HAP-1 (cell line): ENCODE data around the gene INO80B.
"Not testable (repeated sequence)": the region's sequence is repeated elsewhere in the genome, so short reads cannot be mapped to it uniquely, and the experiment has no call there.

ENCODE experiments used
- DNase-seq, 2 experiments: peaks; one replicate each; pipeline ENCODE4 v3.0.0-alpha.2; 2016 to 2020; ENCODE audit warnings: low spot score in 2 of 2
- H3K27me3 ChIP-seq: fragments of 250-450 bp; sonication (Bioruptor Pico); 2 replicates; pipeline ENCODE4 v1.5.1; 2020; ENCODE audit warnings: low read depth, mild to moderate bottlenecking, moderate library complexity
- H3K36me3 ChIP-seq: fragments of 250-450 bp; sonication (Bioruptor Pico); replicated peaks from 2 replicates; pipeline ENCODE4 v1.5.1; 2020; ENCODE audit warnings: mild to moderate bottlenecking
- H3K4me1 ChIP-seq: fragments of 250-450 bp; sonication (Bioruptor Pico); 2 replicates; pipeline ENCODE4 v1.5.1; 2020; ENCODE audit warnings: mild to moderate bottlenecking
- H3K4me3 ChIP-seq: fragments of 250-450 bp; sonication (Bioruptor Pico); 2 replicates; pipeline ENCODE4 v1.5.1; 2020; ENCODE audit warnings: mild to moderate bottlenecking, moderate library complexity
- H3K9me3 ChIP-seq: fragments of 250-450 bp; sonication (Bioruptor Pico); 2 replicates; pipeline ENCODE4 v1.5.1; 2020; ENCODE audit warnings: mild to moderate bottlenecking, moderate library complexity
- in situ Hi-C: fragments of 300-500 bp; cut with MboI; formaldehyde crosslinking; loops from 3 replicates; pipeline ENCODE4 v1.14.3; 2020; ENCODE audit warnings: low sequenced_read_pairs, inconsistent platforms, mixed read lengths

Gene INO80B

GRCh38 chr2:74420443-74421103 is 34.3 kb upstream of the INO80B start:
- H3K27me3 ChIP-seq, in situ Hi-C loops, H3K4me1 ChIP-seq, H3K36me3 ChIP-seq, H3K9me3 ChIP-seq, DNase-seq: not testable (repeated sequence)
- H3K4me3 ChIP-seq = peak overlapping the region; percentile 64; the same call in 1 of the 2 replicates

GRCh38 chr2:74421221-74421870 is 33.5 kb upstream of the INO80B start, which contains the start of the genes C2orf81 and WDR54:
Gene C2orf81, minus strand, starts transcription at chr2:74421619. Its CDS starts 59 bp downstream, at chr2:74421560.
Gene WDR54, plus strand, starts transcription at chr2:74421730. Its CDS starts 424 bp downstream, at chr2:74422154.
- H3K36me3 ChIP-seq = peaks cover 12% of the 10 kb centered on the region
- no peaks in the 10 kb centered on the region; the same call in 1 of the 2 replicates for H3K4me1 ChIP-seq
- H3K27me3 ChIP-seq = no peaks in the 10 kb centered on the region
- no peaks in the 10 kb centered on the region for H3K9me3 ChIP-seq
- in situ Hi-C loops = no loop called here
- peak within 1 kb of the TSS; percentile 64 for H3K4me3 ChIP-seq
- DNase-seq = peak; percentile 80 to 94

GRCh38 chr2:74423231-74424095 is 31.4 kb upstream of the INO80B start:
- Histone ChIP-seq H3K9me3 (no peaks in the 10 kb centered on the region), H3K4me3 (no peak overlapping the region), H3K36me3 (peaks cover 20% of the 10 kb centered on the region), H3K27me3 (no peaks in the 10 kb centered on the region), H3K4me1 (no peaks in the 10 kb centered on the region; the same call in 1 of the 2 replicates)
- in situ Hi-C loops = no loop called here
- DNase-seq = no peak

GRCh38 chr2:74424139-74424992 is 30.5 kb upstream of the INO80B start:
- Histone ChIP-seq H3K36me3 (peaks cover 26% of the 10 kb centered on the region), H3K9me3 (no peaks in the 10 kb centered on the region), H3K4me1 (no peaks in the 10 kb centered on the region; the same call in 1 of the 2 replicates), H3K4me3 (no peak overlapping the region), H3K27me3 (no peaks in the 10 kb centered on the region)
- in situ Hi-C loops = no loop called here
- DNase-seq = no peak

DNA sequence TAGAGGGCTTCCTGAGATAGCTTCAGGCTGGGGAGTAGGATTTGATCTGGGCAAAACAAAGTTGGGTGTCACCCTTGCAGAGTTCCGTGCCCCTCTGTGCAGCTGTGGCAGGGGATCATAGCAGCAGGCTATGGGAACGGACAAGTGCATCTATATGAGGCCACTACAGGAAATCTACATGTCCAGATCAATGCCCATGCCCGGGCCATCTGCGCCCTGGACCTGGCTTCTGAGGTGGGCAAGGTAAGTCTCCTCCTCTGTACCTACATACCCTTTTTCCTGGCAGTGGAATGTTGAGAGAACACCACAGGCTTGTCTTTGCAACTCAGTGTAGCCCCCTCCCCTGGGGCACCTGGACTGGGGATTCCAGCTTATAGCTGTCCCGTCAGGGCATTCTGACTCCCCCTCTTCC is 29.9 kb upstream of the INO80B start:
- no peaks in the 10 kb centered on the region; the same call in 1 of the 2 replicates for H3K4me1 ChIP-seq
- in situ Hi-C loops = no loop called here
- no peak for DNase-seq
- peaks cover 31% of the 10 kb centered on the region for H3K36me3 ChIP-seq
- H3K9me3 ChIP-seq = no peaks in the 10 kb centered on the region
- no peak overlapping the region for H3K4me3 ChIP-seq
- H3K27me3 ChIP-seq = no peaks in the 10 kb centered on the region

- Histone ChIP-seq H3K36me3 (peaks cover 31% of the 10 kb centered on the region), H3K9me3 (no peaks in the 10 kb centered on the region), H3K27me3 (no peaks in the 10 kb centered on the region), H3K4me1 (no peaks in the 10 kb centered on the region; the same call in 1 of the 2 replicates), H3K4me3 (no peak overlapping the region)
- DNase-seq = no peak
- in situ Hi-C loops = no loop called here
Measured at GRCh38 chr2:74425523-74425922, 29.4 kb upstream of the INO80B start.

GRCh38 chr2:74426181-74426758 is 28.6 kb upstream of the INO80B start:
- Histone ChIP-seq H3K4me1 (no peaks in the 10 kb centered on the region; the same call in 1 of the 2 replicates), H3K36me3 (peaks cover 31% of the 10 kb centered on the region)
- DNase-seq = no peak

DNA sequence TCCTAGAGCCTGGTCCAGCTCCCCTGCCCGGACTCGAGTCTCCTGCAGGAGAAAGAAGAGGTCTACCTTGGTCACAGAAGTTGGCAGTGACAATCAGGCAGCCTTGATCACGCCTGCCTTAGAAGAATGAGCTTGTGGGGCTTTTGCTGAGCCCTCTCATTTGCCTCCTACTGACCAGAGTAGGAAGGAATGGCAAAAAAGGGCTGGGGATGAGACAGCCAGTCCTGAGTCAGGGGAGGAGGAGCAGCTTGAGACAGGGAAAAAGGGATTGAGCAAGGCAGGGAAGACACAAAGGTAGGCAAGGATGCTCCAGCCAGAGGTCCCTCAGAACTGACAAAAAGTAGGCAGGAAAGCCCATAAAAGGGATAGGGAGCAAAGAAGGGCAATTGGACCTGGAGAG is 27.3 kb upstream of the INO80B start:
- DNase-seq = no peak
- Histone ChIP-seq H3K4me1 (no peaks in the 10 kb centered on the region), H3K9me3 (no peaks in the 10 kb centered on the region), H3K27me3 (no peaks in the 10 kb centered on the region), H3K36me3 (peaks cover 31% of the 10 kb centered on the region), H3K4me3 (no peak overlapping the region)
- in situ Hi-C loops = no loop called here

More at GRCh38 chr2:74426181-74426758, 28.6 kb upstream of the INO80B start:
- H3K9me3 ChIP-seq = no peaks in the 10 kb centered on the region
- in situ Hi-C loops = no loop called here
- no peak overlapping the region for H3K4me3 ChIP-seq
- H3K27me3 ChIP-seq = no peaks in the 10 kb centered on the region

DNA sequence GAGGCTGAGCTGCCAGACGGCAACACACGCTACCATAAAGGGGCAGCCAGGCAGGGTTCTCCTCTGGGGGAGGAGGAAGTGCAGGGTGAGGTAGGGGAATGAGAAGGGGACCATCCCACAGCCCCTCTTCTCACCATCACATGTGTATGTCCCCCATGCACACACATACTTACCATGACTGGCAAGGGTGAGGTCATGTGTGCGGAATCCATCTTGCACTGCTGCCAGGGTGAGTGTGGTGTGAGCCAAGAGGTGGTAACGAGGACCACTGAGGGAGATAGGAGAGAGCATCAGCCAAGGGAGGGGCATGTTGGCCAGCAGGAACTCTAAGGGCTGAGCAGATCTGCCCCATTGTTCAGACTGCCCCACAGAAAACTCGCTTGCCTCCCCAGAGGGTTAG is 26.2 kb upstream of the INO80B start:
- H3K9me3 ChIP-seq = no peaks in the 10 kb centered on the region
- in situ Hi-C loops = no loop called here
- DNase-seq = no peak
- peaks cover 31% of the 10 kb centered on the region for H3K36me3 ChIP-seq
- no peaks in the 10 kb centered on the region for H3K4me1 ChIP-seq
- no peak overlapping the region for H3K4me3 ChIP-seq
- H3K27me3 ChIP-seq = no peaks in the 10 kb centered on the region

DNA sequence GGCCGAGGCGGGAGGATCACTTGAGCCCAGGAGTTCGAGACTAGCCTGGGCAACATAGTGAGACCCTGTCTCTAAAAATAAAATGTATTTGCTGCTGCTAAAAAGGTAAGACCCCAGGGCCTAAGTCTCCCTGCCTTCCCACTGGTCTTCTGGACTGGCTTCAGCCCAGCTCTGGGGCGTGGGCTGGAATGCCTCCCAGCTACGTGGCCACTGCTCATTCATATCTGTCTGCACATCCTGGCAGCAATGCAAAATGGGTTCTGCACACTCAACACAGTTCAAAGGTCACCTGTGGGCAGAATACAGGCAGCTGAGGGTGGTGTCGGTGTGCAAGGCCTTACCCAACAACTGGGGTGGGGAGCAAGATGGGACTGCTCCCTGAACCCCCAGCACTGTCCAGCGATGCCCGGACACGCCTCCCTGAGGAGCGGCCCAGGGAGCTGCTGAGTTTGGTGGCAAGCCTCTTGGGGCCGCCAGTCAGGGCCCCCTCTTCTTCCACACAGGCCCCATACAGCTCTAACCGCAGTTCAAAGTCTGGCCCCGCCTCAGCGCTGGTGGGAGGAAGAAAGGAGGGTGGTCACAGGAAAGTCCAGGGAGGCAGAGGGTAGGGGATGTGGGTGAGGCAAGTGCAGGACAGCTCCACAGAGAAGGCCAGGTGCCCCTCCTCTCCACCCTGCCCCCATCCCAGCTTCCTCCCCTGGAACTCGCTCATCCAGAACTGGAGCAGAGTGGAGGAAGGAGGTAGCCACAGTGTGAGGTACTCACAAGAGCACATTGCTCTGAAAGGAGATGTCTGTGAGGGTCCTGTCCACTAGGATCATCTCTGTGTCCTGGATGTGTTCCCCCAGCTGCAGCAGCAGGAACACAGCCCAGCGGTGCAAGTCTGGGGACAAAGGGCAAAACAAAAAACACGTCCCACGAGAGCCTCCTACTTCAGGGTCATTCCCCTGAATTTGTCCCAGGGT is 25.1 kb upstream of the INO80B start:
- H3K36me3 ChIP-seq = peaks cover 31% of the 10 kb centered on the region
- no peaks in the 10 kb centered on the region for H3K9me3 ChIP-seq
- DNase-seq = no peak
- H3K27me3 ChIP-seq = no peaks in the 10 kb centered on the region
- no peak overlapping the region for H3K4me3 ChIP-seq
- H3K4me1 ChIP-seq = no peaks in the 10 kb centered on the region
- in situ Hi-C loops = no loop called here

GRCh38 chr2:74430502-74430901 is 24.4 kb upstream of the INO80B start:
- Histone ChIP-seq H3K4me1 (no peaks in the 10 kb centered on the region), H3K36me3 (peaks cover 24% of the 10 kb centered on the region), H3K27me3 (no peaks in the 10 kb centered on the region), H3K4me3 (no peak overlapping the region), H3K9me3 (no peaks in the 10 kb centered on the region)
- DNase-seq = no peak
- in situ Hi-C loops = no loop called here
